Measurements from ENCODE around the gene RERE.

- TF ChIP-seq CTCF (conservative IDR thresholded peaks at IDR 0.05; ENCODE audit: low read depth in 2 of 2) (no peak), POLR2AphosphoS5 (IDR thresholded peaks at IDR 0.05; ENCODE audit: low read depth) (no peak), EZH2phosphoT487 (IDR thresholded peaks at IDR 0.05; ENCODE audit: unreplicated experiment) (no peak), EZH2 (IDR thresholded peaks at IDR 0.05; ENCODE audit: low read depth, unreplicated experiment) (no peak), JUNB (IDR thresholded peaks at IDR 0.05; ENCODE audit: unreplicated experiment) (no peak), ZNF114 (CRISPR knock-in tag; IDR thresholded peaks at IDR 0.05) (no peak), ETS1 (IDR thresholded peaks at IDR 0.05) (no peak), ZNF462 (CRISPR knock-in tag; IDR thresholded peaks at IDR 0.05) (no peak)
These were observed 272.8 kb downstream of the RERE start for GRCh38 chr1:8544644-8545043.
